GM18867 (cell line): Measurements from ENCODE around the gene C2CD4A.

Experiments used
- ATAC-seq: cut with Tn5 transposase; IDR thresholded peaks from one replicate; pipeline ENCODE4 v1.9.1; 2021; ENCODE audit warnings: mild to moderate bottlenecking, moderate library complexity; ENCODE audit not compliant: unreplicated experiment

The C2CD4A gene

GRCh38 chr15:62059108-62059815 lies 7.5 kb upstream of the C2CD4A start:
- no peak for ATAC-seq

- peak; percentile 74 for ATAC-seq
Measured at GRCh38 chr15:62059816-62060112, 7.0 kb upstream of the C2CD4A start.

GRCh38 chr15:62060113-62060895 lies 6.5 kb upstream of the C2CD4A start, which contains the start of gene VPS13C:
VPS13C (minus strand) TSS chr15:62060447; CDS start chr15:62060374, 73 bp downstream.
- peak; percentile 88 for ATAC-seq

GRCh38 chr15:62060896-62061280 lies 5.9 kb upstream of the C2CD4A start:
- no peak for ATAC-seq

- no peak for ATAC-seq
Measured at GRCh38 chr15:62063825-62064635, 2.7 kb upstream of the C2CD4A start.

GRCh38 chr15:62067448-62068044 lies 769 bp downstream of the C2CD4A start:
- ATAC-seq = no peak

- ATAC-seq = no peak
Measured at GRCh38 chr15:62068071-62068809, 1.5 kb downstream of the C2CD4A start.

- ATAC-seq = no peak
Measured at GRCh38 chr15:62068810-62069167, 2.0 kb downstream of the C2CD4A start.

GRCh38 chr15:62069551-62069950 lies 2.8 kb downstream of the C2CD4A start:
- no peak for ATAC-seq

GRCh38 chr15:62071711-62072308 lies 5.0 kb downstream of the C2CD4A start:
- no peak for ATAC-seq

GRCh38 chr15:62075595-62076277 lies 9.0 kb downstream of the C2CD4A start:
- no peak for ATAC-seq

GRCh38 chr15:62079594-62079993 lies 12.8 kb downstream of the C2CD4A start:
- no peak for ATAC-seq

GRCh38 chr15:62083194-62084154 lies 16.7 kb downstream of the C2CD4A start:
- ATAC-seq = peak; percentile 88

- no peak for ATAC-seq
Measured at GRCh38 chr15:62085740-62086139, 19.0 kb downstream of the C2CD4A start.

- no peak for ATAC-seq
Measured at GRCh38 chr15:62087671-62088352, 21.0 kb downstream of the C2CD4A start.

GRCh38 chr15:62088353-62088693 lies 21.5 kb downstream of the C2CD4A start:
- no peak for ATAC-seq

- no peak for ATAC-seq
Measured at GRCh38 chr15:62089616-62090015, 22.8 kb downstream of the C2CD4A start.

GRCh38 chr15:62090988-62091387 lies 24.2 kb downstream of the C2CD4A start:
- ATAC-seq = no peak
